ENCODE data around the gene CRK.

The CRK gene

DNA sequence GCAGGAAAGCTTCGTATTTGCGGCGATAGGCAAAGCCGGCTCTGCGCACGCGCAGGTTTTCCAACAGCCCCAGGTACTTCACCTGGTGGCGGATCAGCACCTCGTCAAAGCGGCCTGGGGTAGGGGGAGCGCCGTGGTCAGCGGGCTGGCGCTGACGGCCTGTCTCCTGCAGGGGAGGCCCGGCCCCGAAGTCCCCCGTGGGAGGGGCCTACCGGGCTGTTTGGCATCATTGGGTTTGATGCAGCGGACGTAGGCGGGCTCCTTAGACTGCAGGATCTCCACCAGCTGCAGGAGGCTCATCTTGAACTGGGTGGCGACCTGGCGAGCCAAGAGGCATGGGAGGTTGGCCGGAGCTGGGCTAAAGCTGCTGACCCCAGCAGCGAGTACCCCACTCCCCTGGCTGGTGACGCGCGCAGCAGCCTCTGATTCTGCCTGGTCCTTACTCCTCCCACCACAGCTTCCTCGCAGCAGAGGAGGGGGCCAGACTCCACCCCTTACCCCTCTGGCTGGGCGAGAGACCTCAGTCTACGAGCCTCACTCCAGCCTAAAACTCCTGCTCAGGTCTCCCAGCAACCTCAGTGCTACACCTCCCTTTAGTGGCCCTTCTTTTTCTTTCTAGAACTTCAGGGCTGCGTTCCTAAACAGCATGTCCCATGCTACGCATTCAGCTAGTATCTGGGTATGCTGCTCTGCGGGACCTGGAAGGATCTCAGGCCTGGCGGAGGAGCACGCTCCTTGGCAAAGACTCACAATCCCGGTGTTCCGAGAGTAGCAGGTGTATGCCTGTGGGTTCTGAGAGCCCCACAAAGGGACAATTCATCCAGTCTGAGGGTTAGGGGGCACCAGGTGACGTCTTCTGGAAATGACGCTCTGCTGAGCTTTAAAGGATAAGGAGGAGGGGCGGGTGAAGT lies 16.1 kb upstream of the CRK start:
- no peak overlapping the region for H3K4me3 ChIP-seq (ENCODE audit: control insufficient read depth, low read depth, low read length)
- TF ChIP-seq, protein P1, sequence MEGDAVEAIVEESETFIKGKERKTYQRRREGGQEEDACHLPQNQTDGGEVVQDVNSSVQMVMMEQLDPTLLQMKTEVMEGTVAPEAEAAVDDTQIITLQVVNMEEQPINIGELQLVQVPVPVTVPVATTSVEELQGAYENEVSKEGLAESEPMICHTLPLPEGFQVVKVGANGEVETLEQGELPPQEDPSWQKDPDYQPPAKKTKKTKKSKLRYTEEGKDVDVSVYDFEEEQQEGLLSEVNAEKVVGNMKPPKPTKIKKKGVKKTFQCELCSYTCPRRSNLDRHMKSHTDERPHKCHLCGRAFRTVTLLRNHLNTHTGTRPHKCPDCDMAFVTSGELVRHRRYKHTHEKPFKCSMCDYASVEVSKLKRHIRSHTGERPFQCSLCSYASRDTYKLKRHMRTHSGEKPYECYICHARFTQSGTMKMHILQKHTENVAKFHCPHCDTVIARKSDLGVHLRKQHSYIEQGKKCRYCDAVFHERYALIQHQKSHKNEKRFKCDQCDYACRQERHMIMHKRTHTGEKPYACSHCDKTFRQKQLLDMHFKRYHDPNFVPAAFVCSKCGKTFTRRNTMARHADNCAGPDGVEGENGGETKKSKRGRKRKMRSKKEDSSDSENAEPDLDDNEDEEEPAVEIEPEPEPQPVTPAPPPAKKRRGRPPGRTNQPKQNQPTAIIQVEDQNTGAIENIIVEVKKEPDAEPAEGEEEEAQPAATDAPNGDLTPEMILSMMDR (IDR thresholded peaks at IDR 0.05; ENCODE audit: control insufficient read depth, insufficient read depth, low read depth, low read length, missing control alignments): no peak
- DNase-seq (ENCODE audit: low read depth): no peak

DNA sequence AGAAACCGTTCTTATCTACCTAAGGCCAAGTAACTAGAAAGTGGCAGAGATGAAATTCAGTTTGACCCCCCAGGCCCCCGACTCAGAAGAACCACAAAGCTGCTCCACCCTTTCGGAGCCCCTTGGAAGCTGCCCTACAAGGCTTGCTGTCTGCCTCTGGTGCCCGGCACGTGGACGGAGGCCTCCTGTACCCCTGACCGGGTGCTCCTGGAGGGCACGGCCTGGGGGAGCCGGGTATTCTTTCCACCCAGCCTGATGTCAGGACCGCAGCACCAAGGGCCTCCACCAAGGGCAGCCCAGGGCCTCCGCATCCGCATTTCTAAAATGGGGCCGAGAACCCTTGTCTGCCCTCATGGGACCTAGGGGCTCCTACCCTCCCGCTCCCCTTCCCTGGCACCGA lies 15.5 kb upstream of the CRK start:
- H3K4me3 ChIP-seq (ENCODE audit: control insufficient read depth, low read depth, low read length): no peak overlapping the region
- DNase-seq (ENCODE audit: low read depth): no peak

DNA sequence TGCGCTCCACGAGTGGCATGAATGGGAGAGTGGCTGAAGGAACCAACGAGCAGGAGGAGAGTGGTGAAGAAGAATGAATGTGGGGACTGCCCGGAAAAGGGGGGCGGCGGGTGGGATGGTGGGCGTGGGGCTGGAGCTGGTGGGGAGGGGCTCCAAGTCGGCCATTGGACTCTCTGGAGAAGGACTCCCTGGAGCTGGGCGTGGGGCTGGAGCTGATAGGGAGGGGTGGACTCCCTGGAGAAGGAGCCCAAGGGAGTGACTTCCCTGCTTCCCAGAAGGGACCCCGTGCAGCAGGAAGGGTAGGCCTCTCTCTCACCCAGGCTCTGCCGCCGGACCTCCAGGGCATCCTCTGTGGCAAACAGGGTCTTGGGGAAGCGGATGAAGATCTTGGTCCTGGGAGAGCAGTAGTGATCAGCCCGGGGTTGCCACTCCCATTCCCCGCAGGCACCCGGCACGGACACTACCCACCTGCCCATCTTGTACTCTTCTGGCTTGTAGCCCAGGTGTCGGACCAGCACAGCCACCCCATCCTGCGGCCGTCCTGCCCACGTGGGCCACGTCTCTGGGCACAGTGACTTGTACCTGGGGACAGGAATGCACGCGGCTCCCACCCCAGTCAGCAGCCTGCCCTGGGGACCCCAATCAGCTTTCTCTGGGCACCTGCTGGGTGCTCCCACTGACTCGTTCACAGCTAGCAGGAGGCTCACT lies 14.9 kb upstream of the CRK start:
- no peak for DNase-seq (ENCODE audit: low read depth)
- H3K4me3 ChIP-seq (ENCODE audit: control insufficient read depth, low read depth, low read length): no peak overlapping the region
- TF ChIP-seq, protein P1 (IDR thresholded peaks at IDR 0.05; ENCODE audit: control insufficient read depth, insufficient read depth, low read depth, low read length, missing control alignments): no peak

More for the DNA sequence above, 15.5 kb upstream of the CRK start:
- TF ChIP-seq, protein P1 (IDR thresholded peaks at IDR 0.05; ENCODE audit: control insufficient read depth, insufficient read depth, low read depth, low read length, missing control alignments): no peak

DNA sequence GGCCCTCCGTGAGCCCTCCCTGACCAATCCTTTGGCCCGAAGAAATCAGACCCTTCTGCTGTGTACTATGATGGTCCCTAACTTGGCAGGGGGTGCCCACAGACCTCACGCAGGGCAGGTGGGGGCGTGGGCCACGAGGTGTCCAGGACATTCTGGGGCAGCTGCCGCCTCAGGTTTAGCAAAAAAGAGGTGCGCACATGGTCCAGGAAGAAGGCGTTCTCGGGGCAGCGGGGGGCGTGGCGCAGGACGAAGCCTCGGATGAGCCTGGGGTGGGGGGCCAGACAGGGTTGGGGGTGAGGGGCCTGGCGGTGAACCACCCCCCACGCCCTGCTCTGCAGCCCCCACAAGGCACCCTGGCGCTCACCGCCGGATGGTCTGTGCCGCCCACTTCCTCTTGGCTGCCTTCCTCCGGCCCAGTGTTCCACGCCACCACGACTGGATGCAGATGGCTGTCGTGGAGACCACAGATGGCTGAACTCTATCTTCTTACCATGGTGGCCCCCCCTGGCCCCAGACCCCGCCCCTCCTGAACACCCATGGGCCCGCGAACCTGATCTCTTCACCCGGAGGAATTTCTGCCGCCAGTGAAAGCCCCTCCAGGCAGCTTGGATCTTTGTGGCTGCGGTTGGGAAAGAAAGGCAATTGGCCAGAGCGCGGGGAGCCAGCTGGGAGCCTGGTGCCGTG lies 14.2 kb upstream of the CRK start:
- DNase-seq (ENCODE audit: low read depth): no peak
- TF ChIP-seq, protein P1 (IDR thresholded peaks at IDR 0.05; ENCODE audit: control insufficient read depth, insufficient read depth, low read depth, low read length, missing control alignments): no peak
- H3K4me3 ChIP-seq (ENCODE audit: control insufficient read depth, low read depth, low read length): no peak overlapping the region

DNA sequence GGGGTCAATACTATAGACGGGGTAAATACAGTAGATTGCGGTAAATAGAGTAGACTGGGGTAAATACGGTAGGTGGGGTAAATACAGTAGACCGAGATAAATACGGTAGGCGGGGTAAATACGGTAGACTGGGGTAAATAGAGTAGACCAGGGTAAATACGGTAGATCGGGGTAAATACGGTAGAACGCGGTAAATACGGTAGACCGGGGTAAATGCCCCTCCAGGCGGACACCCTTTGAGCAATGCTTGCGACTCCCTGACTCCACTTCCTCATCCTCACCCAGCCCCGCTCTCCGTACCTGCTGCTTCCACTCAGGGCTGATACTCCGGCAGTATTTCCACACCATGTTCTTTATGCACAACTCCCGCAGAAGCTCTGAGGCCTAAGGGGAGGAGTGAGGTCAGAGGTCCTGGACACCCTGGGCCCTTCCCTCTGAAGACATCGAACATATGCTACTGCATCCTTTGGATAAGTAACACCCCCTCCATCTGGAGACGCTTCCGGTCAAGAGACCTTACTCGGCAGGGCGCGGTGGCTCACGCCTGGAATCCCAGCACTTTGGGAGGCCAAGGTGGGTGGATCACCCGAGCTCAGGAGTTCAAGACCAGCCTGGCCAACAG lies 13.3 kb upstream of the CRK start:
- no peak for DNase-seq (ENCODE audit: low read depth)
- TF ChIP-seq, protein P1 (IDR thresholded peaks at IDR 0.05; ENCODE audit: control insufficient read depth, insufficient read depth, low read depth, low read length, missing control alignments): no peak
- no peak overlapping the region for H3K4me3 ChIP-seq (ENCODE audit: control insufficient read depth, low read depth, low read length)

DNA sequence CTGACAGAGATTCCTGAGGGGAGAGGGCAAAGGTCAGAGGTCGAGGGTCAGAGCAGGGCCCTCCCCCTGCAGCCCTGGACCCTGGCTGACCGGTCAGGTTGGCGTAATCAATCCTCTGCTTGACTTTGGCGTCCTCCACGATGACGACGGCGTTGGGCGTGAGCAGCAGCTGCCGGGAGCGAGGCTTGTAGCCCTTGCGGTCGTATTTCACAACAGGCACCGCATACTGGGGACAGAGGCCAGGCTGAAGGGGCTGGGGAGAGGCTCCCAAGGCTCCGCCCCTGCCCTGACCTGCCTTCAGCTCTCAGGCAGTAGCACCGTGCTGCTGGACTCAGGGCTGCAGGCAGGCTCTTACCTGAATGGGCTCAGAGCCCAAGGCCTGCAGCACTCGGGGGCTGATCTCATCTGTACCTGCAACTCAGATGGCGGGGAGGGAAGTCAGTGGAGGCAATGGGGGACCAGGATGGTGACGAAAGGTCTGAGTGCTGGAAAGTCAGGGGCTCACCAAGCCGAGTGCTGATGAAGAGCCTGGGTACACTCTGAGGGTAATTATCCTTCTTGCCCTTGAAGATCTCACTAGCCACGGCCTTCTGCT lies 12.0 kb upstream of the CRK start:
- H3K4me3 ChIP-seq (ENCODE audit: control insufficient read depth, low read depth, low read length): no peak overlapping the region
- DNase-seq (ENCODE audit: low read depth): no peak
- TF ChIP-seq, protein P1 (IDR thresholded peaks at IDR 0.05; ENCODE audit: control insufficient read depth, insufficient read depth, low read depth, low read length, missing control alignments): no peak
